ENCODE results near the gene EML6. TPM values are rescaled to one million over a fixed set of nuclear protein-coding genes. Genes with fewer than 3 reads are reported as not detected.

The EML6 gene
- total and polyA plus RNA-seq, 2 of the 13 experiments (the other 11 are each of a cell fraction or from before 2014, with no cell fraction given) = 17.2 to 32.4 TPM

DNA sequence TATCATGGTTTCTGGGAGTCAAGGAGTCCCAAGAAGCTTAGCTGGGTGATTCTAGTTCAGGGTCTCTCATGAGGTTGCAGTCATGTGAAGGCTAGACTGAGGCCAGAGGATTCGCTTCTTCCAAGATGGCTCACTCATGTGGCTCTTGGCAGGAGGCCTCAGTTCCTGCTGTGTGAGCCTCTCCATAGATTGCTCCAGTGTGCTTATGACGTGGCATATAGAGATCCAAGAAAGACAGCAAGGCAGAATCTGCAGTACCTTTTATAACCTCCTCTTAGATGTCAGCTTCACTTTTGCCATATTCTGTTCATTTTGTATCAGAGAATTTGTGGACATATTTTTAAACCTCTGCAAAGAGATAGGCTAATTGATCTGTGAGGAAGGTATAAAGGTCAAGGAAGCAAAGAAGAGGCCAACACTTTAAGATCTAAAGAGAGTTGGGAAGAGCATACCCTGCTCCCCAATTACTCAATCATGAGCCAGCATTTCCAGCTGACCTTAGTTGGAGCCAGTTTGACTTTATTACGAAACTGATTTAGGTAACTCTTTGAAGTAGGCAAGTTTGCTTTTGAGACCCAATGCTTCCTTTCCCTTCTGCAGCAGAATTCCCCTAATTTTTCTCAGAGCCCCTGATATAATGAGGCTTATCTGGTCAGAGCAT is 134.7 kb downstream of the EML6 start (continued):
- TF ChIP-seq FOSL2 (CRISPR knock-in tag; IDR thresholded peaks at IDR 0.05) = peak; percentile 77
- TF ChIP-seq NCOA5 (CRISPR knock-in tag; IDR thresholded peaks at IDR 0.05) = no peak
- TF ChIP-seq GFI1 (CRISPR knock-in tag; IDR thresholded peaks at IDR 0.05; ENCODE audit: borderline replicate concordance) = peak; percentile 72
- TF ChIP-seq, protein P1, sequence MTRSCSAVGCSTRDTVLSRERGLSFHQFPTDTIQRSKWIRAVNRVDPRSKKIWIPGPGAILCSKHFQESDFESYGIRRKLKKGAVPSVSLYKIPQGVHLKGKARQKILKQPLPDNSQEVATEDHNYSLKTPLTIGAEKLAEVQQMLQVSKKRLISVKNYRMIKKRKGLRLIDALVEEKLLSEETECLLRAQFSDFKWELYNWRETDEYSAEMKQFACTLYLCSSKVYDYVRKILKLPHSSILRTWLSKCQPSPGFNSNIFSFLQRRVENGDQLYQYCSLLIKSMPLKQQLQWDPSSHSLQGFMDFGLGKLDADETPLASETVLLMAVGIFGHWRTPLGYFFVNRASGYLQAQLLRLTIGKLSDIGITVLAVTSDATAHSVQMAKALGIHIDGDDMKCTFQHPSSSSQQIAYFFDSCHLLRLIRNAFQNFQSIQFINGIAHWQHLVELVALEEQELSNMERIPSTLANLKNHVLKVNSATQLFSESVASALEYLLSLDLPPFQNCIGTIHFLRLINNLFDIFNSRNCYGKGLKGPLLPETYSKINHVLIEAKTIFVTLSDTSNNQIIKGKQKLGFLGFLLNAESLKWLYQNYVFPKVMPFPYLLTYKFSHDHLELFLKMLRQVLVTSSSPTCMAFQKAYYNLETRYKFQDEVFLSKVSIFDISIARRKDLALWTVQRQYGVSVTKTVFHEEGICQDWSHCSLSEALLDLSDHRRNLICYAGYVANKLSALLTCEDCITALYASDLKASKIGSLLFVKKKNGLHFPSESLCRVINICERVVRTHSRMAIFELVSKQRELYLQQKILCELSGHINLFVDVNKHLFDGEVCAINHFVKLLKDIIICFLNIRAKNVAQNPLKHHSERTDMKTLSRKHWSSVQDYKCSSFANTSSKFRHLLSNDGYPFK (CRISPR knock-in tag; IDR thresholded peaks at IDR 0.05; ENCODE audit: borderline replicate concordance) = no peak
- no peak for TF ChIP-seq ZNF724P (CRISPR knock-in tag; IDR thresholded peaks at IDR 0.05; ENCODE audit: borderline replicate concordance)
- TF ChIP-seq SALL1 (CRISPR knock-in tag; IDR thresholded peaks at IDR 0.05) = peak; percentile 84; the same call in 1 of the 2 replicates
- TF ChIP-seq ZNF510 (CRISPR knock-in tag; IDR thresholded peaks at IDR 0.05; ENCODE audit: low read depth) = 0 out of 2 replicates have a peak, but pooled peaks have one; percentile 63
- no peak for TF ChIP-seq ZFP41 (CRISPR knock-in tag; IDR thresholded peaks at IDR 0.05; ENCODE audit: borderline replicate concordance)
- TF ChIP-seq LCORL (IDR thresholded peaks at IDR 0.05) = peak; percentile 12; the same call in 1 of the 2 replicates
- peak; percentile 96 for TF ChIP-seq LCORL (CRISPR knock-in tag; IDR thresholded peaks at IDR 0.05)
- TF ChIP-seq ZNF382 (CRISPR knock-in tag; IDR thresholded peaks at IDR 0.05; ENCODE audit: borderline replicate concordance) = no peak
- TF ChIP-seq, protein P2, sequence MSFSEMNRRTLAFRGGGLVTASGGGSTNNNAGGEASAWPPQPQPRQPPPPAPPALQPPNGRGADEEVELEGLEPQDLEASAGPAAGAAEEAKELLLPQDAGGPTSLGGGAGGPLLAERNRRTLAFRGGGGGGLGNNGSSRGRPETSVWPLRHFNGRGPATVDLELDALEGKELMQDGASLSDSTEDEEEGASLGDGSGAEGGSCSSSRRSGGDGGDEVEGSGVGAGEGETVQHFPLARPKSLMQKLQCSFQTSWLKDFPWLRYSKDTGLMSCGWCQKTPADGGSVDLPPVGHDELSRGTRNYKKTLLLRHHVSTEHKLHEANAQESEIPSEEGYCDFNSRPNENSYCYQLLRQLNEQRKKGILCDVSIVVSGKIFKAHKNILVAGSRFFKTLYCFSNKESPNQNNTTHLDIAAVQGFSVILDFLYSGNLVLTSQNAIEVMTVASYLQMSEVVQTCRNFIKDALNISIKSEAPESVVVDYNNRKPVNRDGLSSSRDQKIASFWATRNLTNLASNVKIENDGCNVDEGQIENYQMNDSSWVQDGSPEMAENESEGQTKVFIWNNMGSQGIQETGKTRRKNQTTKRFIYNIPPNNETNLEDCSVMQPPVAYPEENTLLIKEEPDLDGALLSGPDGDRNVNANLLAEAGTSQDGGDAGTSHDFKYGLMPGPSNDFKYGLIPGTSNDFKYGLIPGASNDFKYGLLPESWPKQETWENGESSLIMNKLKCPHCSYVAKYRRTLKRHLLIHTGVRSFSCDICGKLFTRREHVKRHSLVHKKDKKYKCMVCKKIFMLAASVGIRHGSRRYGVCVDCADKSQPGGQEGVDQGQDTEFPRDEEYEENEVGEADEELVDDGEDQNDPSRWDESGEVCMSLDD (CRISPR knock-in tag; IDR thresholded peaks at IDR 0.05; ENCODE audit: borderline replicate concordance) = 0 out of 2 replicates have a peak, but pooled peaks have one; percentile 61
- TF ChIP-seq, protein P3, sequence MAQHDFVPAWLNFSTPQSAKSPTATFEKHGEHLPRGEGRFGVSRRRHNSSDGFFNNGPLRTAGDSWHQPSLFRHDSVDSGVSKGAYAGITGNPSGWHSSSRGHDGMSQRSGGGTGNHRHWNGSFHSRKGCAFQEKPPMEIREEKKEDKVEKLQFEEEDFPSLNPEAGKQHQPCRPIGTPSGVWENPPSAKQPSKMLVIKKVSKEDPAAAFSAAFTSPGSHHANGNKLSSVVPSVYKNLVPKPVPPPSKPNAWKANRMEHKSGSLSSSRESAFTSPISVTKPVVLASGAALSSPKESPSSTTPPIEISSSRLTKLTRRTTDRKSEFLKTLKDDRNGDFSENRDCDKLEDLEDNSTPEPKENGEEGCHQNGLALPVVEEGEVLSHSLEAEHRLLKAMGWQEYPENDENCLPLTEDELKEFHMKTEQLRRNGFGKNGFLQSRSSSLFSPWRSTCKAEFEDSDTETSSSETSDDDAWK (CRISPR knock-in tag; IDR thresholded peaks at IDR 0.05) = no peak
- peak; percentile 93 for TF ChIP-seq TCF7L2 (IDR thresholded peaks at IDR 0.05; ENCODE audit: low read depth, low read length)
- no peak for TF ChIP-seq NRL (CRISPR knock-in tag; IDR thresholded peaks at IDR 0.05; ENCODE audit: borderline replicate concordance)
- peak; percentile 65; the same call in 1 of the 2 replicates for TF ChIP-seq FOXA3 (CRISPR knock-in tag; IDR thresholded peaks at IDR 0.05)
- TF ChIP-seq NR2C2 (CRISPR knock-in tag; IDR thresholded peaks at IDR 0.05; ENCODE audit: borderline replicate concordance) = peak; percentile 79; the same call in 1 of the 2 replicates
- peak; percentile 78; the same call in 1 of the 2 replicates for TF ChIP-seq SMAD3 (CRISPR knock-in tag; IDR thresholded peaks at IDR 0.05)
- TF ChIP-seq, protein P4, sequence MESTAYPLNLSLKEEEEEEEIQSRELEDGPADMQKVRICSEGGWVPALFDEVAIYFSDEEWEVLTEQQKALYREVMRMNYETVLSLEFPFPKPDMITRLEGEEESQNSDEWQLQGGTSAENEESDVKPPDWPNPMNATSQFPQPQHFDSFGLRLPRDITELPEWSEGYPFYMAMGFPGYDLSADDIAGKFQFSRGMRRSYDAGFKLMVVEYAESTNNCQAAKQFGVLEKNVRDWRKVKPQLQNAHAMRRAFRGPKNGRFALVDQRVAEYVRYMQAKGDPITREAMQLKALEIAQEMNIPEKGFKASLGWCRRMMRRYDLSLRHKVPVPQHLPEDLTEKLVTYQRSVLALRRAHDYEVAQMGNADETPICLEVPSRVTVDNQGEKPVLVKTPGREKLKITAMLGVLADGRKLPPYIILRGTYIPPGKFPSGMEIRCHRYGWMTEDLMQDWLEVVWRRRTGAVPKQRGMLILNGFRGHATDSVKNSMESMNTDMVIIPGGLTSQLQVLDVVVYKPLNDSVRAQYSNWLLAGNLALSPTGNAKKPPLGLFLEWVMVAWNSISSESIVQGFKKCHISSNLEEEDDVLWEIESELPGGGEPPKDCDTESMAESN (CRISPR knock-in tag; conservative IDR thresholded peaks at IDR 0.05) = 0 out of 2 replicates have a peak, but pooled peaks have one; percentile 41
- peak; percentile 70 to 88 for TF ChIP-seq MAFK (conservative IDR thresholded peaks at IDR 0.05 in 1 of 2, IDR thresholded peaks at IDR 0.05 in 1 of 2; ENCODE audit: low read length in 2 of 2)
- TF ChIP-seq NCOA2 (CRISPR knock-in tag; IDR thresholded peaks at IDR 0.05) = peak; percentile 89
